Suprapubic skin (tissue), 4 donors: ENCODE data around the gene NR3C1.

Source experiments
- CTCF ChIP-seq, 2 donors: fragments of 200-600 bp in 1 of 2; fragments of 450-650 bp in 1 of 2; sonication (generic) in 1 of 2; IDR thresholded peaks; one replicate each; pipeline ENCODE4 v1.5.1; 2016 to 2019; ENCODE audit warnings: antibody characterized with exemption in 2 of 2, mild to moderate bottlenecking in 1 of 2, moderate library complexity in 1 of 2
- POLR2A ChIP-seq, 2 donors: fragments of 450-650 bp; IDR thresholded peaks; one replicate each; pipeline ENCODE4 v1.6.1; 2017; ENCODE audit warnings: antibody characterized with exemption in 2 of 2, mild to moderate bottlenecking in 2 of 2, moderate library complexity in 2 of 2
- POLR2AphosphoS5 ChIP-seq, 3 donors: sonication (generic); formaldehyde crosslinking; IDR thresholded peaks; one replicate each; pipeline ENCODE4 v1.6.1; 2017; ENCODE audit warnings: antibody characterized with exemption in 3 of 3

- TF ChIP-seq CTCF (IDR thresholded peaks at IDR 0.05) (no peak), POLR2AphosphoS5 (IDR thresholded peaks at IDR 0.05) (no peak), POLR2A (IDR thresholded peaks at IDR 0.05) (no peak)
Measured at GRCh38 chr5:143254819-143255218, 148.7 kb downstream of the NR3C1 start.
